Stimulated activated CD8-positive, alpha-beta memory T cell treated with anti-CD3 and anti-CD28 coated beads, Interleukin-7, amount 100 ng/mL, for 24 hours (primary cell): ENCODE results near the gene LIMCH1.
"Not testable (repeated sequence)": the region's sequence is repeated elsewhere in the genome, so short reads cannot be mapped to it uniquely, and the experiment has no call there.

Experiments
- DNase-seq: peaks from one replicate; pipeline ENCODE4 v3.0.0-alpha.2; 2020; ENCODE audit warnings: low read depth

Gene LIMCH1, protein sequence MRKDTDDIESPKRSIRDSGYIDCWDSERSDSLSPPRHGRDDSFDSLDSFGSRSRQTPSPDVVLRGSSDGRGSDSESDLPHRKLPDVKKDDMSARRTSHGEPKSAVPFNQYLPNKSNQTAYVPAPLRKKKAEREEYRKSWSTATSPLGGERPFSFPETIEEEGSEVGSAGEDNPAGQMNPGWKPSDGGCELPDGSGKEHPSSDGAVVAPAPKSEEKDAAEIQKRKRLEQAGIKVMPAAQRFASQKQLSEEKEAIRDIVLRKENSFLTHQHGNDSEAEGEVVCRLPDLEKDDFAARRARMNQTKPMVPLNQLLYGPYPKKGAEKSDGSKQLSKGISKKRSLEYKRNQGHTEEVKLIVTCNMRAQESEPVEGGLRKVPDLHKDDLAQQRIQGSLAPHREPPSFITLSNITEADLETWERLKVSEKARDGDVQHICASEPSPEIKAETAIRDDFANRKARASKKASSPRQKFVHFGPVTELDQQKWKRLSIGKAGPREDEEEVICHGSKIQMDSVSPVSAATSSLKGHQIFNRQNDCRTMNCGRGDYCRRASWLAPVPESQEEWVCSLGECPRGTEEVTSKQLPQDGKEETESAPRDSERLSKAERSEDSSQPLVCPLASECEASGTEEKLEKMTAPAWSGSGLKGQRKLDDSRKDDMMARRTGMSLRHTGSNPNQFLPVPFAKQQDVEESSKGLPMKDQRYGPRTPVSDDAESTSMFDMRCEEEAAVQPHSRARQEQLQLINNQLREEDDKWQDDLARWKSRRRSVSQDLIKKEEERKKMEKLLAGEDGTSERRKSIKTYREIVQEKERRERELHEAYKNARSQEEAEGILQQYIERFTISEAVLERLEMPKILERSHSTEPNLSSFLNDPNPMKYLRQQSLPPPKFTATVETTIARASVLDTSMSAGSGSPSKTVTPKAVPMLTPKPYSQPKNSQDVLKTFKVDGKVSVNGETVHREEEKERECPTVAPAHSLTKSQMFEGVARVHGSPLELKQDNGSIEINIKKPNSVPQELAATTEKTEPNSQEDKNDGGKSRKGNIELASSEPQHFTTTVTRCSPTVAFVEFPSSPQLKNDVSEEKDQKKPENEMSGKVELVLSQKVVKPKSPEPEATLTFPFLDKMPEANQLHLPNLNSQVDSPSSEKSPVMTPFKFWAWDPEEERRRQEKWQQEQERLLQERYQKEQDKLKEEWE (N-terminal part only)

GRCh38 chr4:41538017-41538733 is at the start of gene LIMCH1:
Gene LIMCH1 (plus strand): TSS chr4:41538157. CDS start chr4:41605996, 67,839 bp downstream.
- no peak for DNase-seq

GRCh38 chr4:41491081-41491576 is 46.8 kb upstream of the LIMCH1 start:
- not testable (repeated sequence) for DNase-seq

- no peak for DNase-seq
Observed at GRCh38 chr4:41496977-41497376, 41.0 kb upstream of the LIMCH1 start.

DNA sequence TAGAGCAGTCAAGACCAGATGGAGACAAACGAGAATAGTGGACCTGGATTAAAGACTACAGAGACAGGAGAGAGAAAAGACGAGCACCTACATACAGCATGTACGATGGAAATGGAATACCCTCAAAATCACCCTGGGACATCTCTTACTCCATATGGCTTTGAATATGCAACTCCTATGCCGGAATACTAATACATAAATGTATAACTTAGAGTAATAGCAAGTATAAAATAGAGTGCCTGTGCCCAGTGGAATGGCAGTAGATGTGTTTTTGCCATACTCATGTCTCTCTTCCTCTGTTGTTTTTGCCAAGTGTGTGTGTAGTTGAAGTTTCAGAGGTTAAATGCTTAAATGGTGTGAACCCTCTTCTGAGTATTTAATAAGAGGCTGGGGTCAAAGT is 39.8 kb upstream of the LIMCH1 start:
- DNase-seq: no peak

- no peak for DNase-seq
Observed at GRCh38 chr4:41504167-41504818, 33.7 kb upstream of the LIMCH1 start.

DNA sequence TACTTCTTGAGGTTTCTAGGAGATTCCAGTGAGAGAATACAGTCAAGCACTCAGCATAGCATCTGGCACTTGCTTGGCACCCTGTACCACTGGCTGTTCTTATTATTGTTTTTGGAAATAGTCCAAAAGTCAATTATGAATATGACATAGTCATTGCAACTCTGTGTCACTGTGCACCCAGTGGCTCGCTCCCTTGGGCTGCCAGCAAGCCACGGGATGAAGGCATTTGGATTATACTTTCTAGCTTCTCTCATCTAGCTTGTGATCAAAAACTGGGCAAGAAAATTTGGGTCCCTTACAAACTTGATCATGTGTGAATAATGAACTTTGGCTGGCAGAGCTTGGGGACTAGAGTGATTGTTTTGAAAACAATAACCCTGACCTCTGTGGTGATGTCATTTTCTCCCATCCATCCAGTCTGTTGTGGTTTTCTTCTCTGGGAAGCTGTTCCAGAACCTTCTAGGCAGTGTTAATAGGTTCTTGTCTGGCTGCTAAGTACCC is 32.7 kb upstream of the LIMCH1 start:
- no peak for DNase-seq

DNA sequence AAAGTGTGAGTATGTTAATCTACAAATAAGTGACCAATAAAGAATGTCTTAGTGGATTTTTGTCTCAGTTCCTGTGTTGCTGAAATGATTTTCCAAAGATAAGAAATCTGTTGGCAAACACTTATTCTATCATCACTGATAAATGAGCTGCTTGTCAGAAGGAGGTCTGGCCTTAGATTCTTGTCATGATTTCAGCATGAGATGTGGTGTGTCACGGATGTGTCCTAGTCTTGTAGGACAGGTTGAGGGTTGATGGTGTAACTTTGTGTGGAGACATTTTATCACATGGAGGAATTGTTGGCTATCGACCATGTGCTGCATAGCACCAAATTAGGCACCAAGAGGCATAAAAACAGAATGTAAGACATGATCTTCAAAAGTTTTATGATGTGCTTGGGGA is 31.8 kb upstream of the LIMCH1 start:
- DNase-seq: no peak

DNA sequence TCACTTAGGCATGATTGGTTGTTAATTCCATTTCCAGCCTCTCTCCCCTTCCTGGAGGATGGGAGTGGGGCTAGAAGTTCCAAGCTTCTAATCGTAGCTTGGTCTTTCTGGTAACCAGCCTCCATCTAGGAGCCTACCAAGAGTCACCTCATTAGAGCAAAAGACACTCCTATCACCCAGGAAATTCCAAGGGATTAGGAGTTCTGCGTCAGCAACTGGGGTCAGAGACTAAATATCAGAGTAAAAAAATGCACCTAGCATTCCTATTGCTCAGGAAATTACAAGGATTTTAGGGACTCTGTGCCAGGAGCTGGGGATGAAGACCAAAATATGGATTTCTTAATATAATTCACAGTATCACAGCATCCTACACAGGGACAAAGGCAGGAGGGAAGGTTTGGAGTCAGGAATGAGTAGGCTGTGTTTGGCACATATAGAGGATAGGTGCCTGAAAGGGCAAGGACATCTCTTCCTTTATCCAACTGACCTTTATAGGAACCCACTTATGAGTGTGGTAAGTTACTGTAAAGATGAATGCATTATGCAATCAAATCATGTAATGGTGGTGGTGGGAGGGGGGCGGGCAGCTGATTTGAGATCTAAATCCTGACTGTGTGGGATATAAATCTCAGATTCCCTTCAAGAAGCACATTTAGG is 30.5 kb upstream of the LIMCH1 start:
- no peak for DNase-seq

DNA sequence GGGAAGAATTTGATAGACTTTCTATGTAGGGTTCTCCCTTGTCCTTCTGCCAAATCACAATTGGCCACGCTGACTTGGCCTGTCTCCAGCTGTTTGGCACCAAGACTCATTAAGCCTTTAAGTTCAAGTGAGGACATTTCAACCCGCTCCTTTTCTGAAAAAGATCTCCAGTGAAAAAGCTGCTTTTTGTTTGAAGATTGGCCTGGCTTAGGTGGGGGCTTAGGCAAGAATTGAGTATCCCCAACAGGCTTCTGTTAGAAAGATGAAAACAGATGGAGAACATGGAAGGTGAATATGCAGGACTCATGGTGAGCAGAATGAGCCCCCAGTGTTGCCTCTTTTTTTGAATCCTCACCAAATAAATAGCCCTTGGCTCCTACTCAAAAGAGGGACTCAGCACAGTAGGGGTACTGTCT is 28.5 kb upstream of the LIMCH1 start:
- DNase-seq: no peak

DNA sequence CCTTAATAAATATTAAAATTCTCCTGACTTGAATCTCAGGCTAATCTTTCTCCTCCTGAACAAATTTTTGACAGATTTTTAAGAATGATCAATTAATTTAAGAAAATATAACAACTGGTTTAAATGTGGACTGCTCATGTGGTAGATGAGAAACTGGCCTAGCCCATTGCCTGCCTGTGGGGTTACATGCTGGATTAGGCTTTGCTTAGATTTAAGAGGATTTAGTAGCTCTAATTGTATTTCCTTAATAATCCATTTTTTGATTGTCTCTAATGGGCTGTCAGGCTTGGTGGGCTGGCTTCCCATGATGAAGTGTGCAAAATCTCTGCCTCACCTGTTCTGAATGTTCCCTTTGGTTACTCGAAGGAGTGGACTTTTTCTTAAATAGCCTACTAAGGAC is 27.8 kb upstream of the LIMCH1 start:
- DNase-seq: no peak

GRCh38 chr4:41512136-41512535 is 25.8 kb upstream of the LIMCH1 start:
- no peak for DNase-seq

DNA sequence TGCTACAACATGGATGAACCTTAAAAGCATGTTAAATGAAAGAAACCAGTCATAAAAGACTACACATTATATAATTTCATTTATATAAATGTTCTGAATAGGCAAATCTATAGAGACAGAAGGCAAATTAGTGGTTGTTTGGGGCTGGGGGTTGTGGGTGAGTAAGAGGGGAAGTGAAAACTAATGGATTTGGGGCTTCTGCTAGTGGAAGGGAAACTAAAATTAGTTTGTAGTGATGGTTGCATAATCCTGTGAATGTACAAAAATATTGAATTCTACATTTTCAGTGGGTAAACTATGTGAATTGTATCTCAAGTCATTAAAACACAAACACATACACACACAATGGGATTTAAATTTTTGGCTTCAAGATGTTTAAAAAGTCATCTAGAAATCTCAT is 25.4 kb upstream of the LIMCH1 start:
- no peak for DNase-seq

DNA sequence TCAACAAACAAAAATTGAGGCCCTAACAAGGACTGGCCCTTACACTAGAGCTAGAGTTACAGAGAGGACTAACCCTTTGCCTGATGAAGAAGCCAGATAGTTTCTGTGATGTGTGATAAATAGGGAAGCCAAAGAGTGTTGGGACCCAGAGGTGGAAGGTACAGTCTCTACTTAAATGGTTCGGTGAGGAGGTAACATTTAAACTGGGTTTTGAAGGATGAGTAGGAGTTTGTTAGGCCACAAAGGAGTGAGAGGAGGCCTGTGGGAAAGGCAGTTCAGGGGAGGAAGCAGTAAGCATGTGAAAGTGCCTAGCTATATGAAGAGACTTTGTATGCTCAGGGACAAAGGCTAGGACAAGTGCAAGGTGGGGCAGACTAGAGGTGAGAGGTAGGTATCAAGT is 23.8 kb upstream of the LIMCH1 start:
- DNase-seq: no peak

GRCh38 chr4:41514766-41515481 is 23.0 kb upstream of the LIMCH1 start:
- no peak for DNase-seq

GRCh38 chr4:41517121-41517520 is 20.8 kb upstream of the LIMCH1 start:
- DNase-seq: no peak

GRCh38 chr4:41517747-41518146 is 20.2 kb upstream of the LIMCH1 start:
- no peak for DNase-seq

DNA sequence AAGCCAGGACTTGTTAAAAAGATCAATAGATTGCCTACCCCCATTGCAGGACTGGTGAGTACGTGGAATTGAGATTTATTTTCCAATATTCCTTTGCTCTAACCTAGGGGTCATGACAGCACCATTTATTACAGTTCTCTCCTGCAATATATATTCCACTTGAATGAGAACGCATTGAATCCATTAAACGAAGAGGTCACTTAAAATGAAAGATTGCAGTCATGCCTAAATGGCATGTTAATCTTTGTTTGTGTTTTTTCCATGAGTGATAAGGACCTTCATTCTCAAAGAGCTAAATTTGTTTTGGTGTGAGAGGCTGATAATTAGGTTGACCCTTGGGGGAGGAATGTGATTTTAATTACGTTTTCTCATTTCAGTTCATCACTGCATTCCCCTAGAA is 13.5 kb upstream of the LIMCH1 start:
- no peak for DNase-seq

DNA sequence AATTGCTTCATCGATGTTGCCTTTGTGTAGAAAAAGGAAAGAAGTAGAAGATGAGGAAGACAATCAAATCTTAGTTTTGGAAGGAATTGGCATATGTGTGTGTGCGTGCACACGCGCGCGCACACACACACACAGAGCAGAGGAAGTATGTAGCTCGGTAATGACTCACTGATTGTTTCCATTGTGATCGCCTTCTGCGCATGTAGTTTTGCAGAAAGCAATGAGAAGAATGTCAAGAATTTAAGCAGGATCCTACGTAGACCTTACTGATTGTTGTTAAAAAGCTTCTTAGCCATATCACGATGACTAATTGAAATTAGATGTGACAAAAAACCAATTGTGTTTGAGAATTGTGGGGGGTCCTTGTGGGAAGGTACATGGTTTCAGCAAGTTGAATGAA is 12.8 kb upstream of the LIMCH1 start:
- no peak for DNase-seq

DNA sequence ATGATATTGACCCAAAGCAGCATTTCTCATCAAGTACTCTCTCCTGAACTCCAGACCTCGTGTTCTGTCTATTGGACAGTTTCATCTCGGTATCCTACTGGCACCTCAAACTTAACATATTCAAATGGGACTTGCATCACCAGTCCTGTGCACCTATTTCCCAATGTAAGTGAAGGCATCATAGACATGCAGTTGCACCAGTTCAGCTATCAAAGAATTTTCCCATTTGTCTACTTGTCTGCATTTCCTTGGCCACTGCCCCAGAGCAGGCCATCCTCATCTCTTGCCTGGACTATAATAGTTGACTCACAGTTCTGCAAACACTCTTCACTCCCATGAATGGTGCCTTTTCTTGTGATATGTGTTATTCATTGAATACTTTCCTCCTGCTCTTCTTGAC is 11.3 kb upstream of the LIMCH1 start:
- DNase-seq: no peak
